NB4 (cell line): ENCODE results near the gene AMBRA1.

Experiments used
- MYC ChIP-seq: IDR thresholded peaks from 2 replicates; pipeline ENCODE4 v1.6.1; 2011; ENCODE audit warnings: low read depth, low read length
- POLR2A ChIP-seq: IDR thresholded peaks from 2 replicates; pipeline ENCODE4 v1.6.1; 2011; ENCODE audit warnings: mild to moderate bottlenecking; ENCODE audit not compliant: insufficient read length; ENCODE audit errors: extremely low read depth
- TF ChIP-seq, protein P1 (sequence below): IDR thresholded peaks from one replicate; pipeline ENCODE4 v1.5.1; 2012; ENCODE audit warnings: low read depth, low read length

DNA sequence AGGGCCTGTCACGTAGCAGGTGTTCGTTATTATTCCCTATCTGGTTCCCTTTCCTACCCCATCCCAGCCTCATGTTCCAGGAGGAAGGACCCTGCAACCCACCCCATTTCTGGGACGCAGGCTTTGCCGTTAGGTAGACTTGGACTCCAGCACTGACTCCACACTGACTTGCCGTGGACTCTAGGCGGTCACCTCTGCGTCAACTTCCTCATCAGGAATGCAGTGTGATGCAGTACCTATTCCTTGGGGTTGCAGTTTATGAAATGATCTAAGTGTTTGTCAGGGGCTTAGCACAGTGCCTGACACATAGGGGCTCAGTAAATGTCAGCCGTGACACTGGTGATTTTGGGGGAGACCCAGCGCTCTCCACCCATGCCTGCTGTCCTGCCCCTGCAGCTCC lies 229.8 kb downstream of the AMBRA1 start:
- TF ChIP-seq POLR2A, result no peak
- TF ChIP-seq, protein P1, sequence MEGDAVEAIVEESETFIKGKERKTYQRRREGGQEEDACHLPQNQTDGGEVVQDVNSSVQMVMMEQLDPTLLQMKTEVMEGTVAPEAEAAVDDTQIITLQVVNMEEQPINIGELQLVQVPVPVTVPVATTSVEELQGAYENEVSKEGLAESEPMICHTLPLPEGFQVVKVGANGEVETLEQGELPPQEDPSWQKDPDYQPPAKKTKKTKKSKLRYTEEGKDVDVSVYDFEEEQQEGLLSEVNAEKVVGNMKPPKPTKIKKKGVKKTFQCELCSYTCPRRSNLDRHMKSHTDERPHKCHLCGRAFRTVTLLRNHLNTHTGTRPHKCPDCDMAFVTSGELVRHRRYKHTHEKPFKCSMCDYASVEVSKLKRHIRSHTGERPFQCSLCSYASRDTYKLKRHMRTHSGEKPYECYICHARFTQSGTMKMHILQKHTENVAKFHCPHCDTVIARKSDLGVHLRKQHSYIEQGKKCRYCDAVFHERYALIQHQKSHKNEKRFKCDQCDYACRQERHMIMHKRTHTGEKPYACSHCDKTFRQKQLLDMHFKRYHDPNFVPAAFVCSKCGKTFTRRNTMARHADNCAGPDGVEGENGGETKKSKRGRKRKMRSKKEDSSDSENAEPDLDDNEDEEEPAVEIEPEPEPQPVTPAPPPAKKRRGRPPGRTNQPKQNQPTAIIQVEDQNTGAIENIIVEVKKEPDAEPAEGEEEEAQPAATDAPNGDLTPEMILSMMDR, result no peak
- TF ChIP-seq MYC, result no peak
